Neural crest cell (in vitro differentiated cells): ENCODE results near the gene ADARB1. TPM values are rescaled to one million over a fixed set of nuclear protein-coding genes. Genes with fewer than 3 reads are reported as not detected.
A peak's percentile ranks its signal among the peaks of the same experiment; 100 is the strongest.

Experiments used
- DNase-seq: peaks from one replicate; pipeline ENCODE4 v3.0.0; 2021; ENCODE audit warnings: low read depth, mixed read lengths, low spot score
- H3K27ac Mint-ChIP-seq: one replicate; pipeline ENCODE4 v1.8.0; 2021; ENCODE audit warnings: mild to moderate bottlenecking, mixed read lengths; ENCODE audit not compliant: unreplicated experiment
- H3K27me3 Mint-ChIP-seq: 2 replicates; pipeline ENCODE4 v1.8.0; 2021; ENCODE audit warnings: low read depth, mild to moderate bottlenecking, mixed read lengths
- H3K36me3 Mint-ChIP-seq: 2 replicates; pipeline ENCODE4 v1.8.0; 2021; ENCODE audit warnings: low read depth, mild to moderate bottlenecking, mixed read lengths
- H3K4me1 Mint-ChIP-seq: 2 replicates; pipeline ENCODE4 v1.8.0; 2021; ENCODE audit warnings: mixed read lengths
- H3K4me3 Mint-ChIP-seq: one replicate; pipeline ENCODE4 v1.8.0; 2021; ENCODE audit warnings: mild to moderate bottlenecking, mixed read lengths
- H3K9me3 Mint-ChIP-seq: 2 replicates; pipeline ENCODE4 v1.8.0; 2021; ENCODE audit warnings: mixed read lengths
- CTCF ChIP-seq: fragments of 200-600 bp; sonication (generic); conservative IDR thresholded peaks from 2 replicates; pipeline ENCODE4 v1.5.0; 2021; ENCODE audit warnings: antibody characterized with exemption, mild to moderate bottlenecking
- total RNA-seq: library from RNA; stranded (reverse); gene quantifications from 2 replicates; pipeline ENCODE4 v1.2.1, GENCODE V29; 2021

The ADARB1 gene
- total RNA-seq, 1 donor from 2014 or later: 21.0 TPM

- H3K4me1 Mint-ChIP-seq: peaks cover 18% of the 10 kb centered on the region
- H3K27ac Mint-ChIP-seq: peak overlapping the region; percentile 60
- no peak overlapping the region for H3K4me3 Mint-ChIP-seq
- TF ChIP-seq CTCF: no peak
- H3K9me3 Mint-ChIP-seq: no peaks in the 10 kb centered on the region
- no peak for DNase-seq
- H3K27me3 Mint-ChIP-seq: no peaks in the 10 kb centered on the region
- H3K36me3 Mint-ChIP-seq: no peaks in the 10 kb centered on the region
Measured at GRCh38 chr21:45103971-45104520, 29.7 kb downstream of the ADARB1 start.

GRCh38 chr21:45104560-45104959 is 30.2 kb downstream of the ADARB1 start:
- Mint-ChIP-seq H3K4me3 (no peak overlapping the region), H3K27me3 (no peaks in the 10 kb centered on the region), H3K9me3 (no peaks in the 10 kb centered on the region), H3K36me3 (no peaks in the 10 kb centered on the region), H3K4me1 (peaks cover 17% of the 10 kb centered on the region), H3K27ac (no peak overlapping the region)
- no peak for DNase-seq
- no peak for TF ChIP-seq CTCF

- no peak for TF ChIP-seq CTCF
- Mint-ChIP-seq H3K4me3 (no peak overlapping the region), H3K9me3 (no peaks in the 10 kb centered on the region), H3K36me3 (no peaks in the 10 kb centered on the region), H3K27ac (no peak overlapping the region), H3K4me1 (peaks cover 24% of the 10 kb centered on the region), H3K27me3 (no peaks in the 10 kb centered on the region)
- no peak for DNase-seq
Measured at GRCh38 chr21:45105906-45106485, 31.6 kb downstream of the ADARB1 start.

GRCh38 chr21:45108034-45108790 is 33.8 kb downstream of the ADARB1 start:
- no peaks in the 10 kb centered on the region for H3K36me3 Mint-ChIP-seq
- TF ChIP-seq CTCF: no peak
- no peaks in the 10 kb centered on the region for H3K9me3 Mint-ChIP-seq
- H3K27me3 Mint-ChIP-seq: no peaks in the 10 kb centered on the region
- H3K4me3 Mint-ChIP-seq: no peak overlapping the region
- H3K27ac Mint-ChIP-seq: no peak overlapping the region
- H3K4me1 Mint-ChIP-seq: peaks cover 21% of the 10 kb centered on the region
- no peak for DNase-seq

- no peak for DNase-seq
- Mint-ChIP-seq H3K4me1 (peaks cover 21% of the 10 kb centered on the region), H3K27me3 (no peaks in the 10 kb centered on the region), H3K36me3 (no peaks in the 10 kb centered on the region), H3K9me3 (no peaks in the 10 kb centered on the region), H3K27ac (no peak overlapping the region), H3K4me3 (no peak overlapping the region)
- TF ChIP-seq CTCF: no peak
Measured at GRCh38 chr21:45108808-45109781, 34.7 kb downstream of the ADARB1 start.
